SIG-M5 (cell line): ENCODE results near the gene OPA3.

Experiments used
- DNase-seq: peaks from one replicate; lab custom pipeline; 2025; lab: John Stamatoyannopoulos, UW

OPA3 gene

DNA sequence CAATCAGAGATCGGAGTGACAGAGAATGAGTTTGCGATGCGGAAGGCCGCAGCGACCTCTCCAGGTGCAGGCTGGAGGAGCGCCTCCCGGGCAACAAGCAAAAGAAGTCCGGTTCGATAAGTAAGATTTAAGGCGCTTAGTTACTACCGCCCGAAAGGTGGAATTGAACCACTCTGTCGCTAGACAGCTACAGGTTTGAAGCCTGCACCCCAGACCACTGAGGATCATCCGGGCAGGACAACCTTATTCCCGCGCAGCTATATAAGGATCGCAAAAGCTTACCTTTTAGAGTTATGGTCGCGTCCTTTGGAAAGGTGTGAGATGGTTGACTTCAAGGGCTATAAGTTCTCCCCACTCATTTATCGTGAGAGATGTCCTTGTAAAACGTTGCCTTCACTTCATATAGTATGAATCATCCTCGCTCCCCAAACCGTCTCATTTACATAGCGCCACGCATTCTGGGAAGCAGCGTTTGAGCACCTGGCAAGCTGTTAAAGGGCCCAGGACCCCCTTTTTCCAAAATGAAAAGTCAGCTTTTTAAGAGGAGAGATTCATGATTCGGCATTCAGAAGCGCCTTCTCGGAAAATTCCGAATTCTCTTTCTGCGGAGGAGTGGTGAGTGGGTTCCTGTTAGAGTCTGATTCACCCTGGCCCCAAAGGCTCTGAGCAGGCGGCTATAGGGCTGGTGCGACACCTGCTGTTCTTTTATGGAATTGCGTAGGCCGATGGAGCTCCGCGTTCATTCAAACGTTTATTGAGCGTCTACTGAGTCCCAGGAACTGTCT lies 106.0 kb downstream of the OPA3 start:
- peak; percentile 41 for DNase-seq

DNA sequence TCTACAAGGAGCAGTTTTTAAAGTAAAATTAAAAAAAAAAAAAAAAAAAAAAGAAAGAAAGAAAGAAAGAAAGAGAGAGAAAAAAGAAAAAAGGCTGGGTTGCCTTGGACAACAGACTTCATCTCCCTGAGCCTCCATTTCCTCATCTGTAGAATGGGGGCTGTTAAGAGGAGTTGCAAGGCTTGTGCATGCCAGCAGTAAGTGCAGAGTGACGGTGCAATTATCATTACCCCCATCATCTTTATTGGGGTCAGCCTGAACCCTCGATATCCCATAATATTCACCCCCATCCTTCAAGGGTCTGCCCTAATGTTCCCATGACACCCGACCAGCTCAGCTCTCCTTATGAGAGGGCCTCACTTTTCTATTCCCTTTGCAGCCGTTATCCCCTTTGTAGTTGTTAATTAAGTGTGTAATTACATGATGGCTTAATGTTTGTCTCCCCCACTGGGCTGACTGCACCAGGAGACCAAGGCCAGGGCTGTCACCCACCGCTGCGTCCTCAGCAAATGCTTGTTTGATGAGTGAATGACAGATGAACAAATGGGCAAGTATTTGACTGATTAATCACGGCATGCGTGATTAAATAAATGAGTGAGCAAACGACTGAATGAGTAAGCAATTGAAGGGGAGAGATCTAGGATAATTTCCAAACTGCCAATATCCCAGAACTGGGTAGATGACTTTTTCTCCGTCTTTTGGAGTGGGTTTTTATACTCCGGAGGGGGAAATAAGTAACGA lies 106.7 kb downstream of the OPA3 start:
- no peak for DNase-seq
